Activated CD8-positive, alpha-beta T cell treated with anti-CD3 and anti-CD28 coated beads for 36 hours (primary cell): ENCODE data around the gene MRPL32. TPM values are rescaled to one million over a fixed set of nuclear protein-coding genes. Genes with fewer than 3 reads are reported as not detected.

Source experiments
- ATAC-seq: fragments of 200-7000 bp; cut with Tn5 transposase; one replicate; pipeline ENCODE4 v1.10.0; 2021; ENCODE audit warnings: mild to moderate bottlenecking, moderate library complexity
- CTCF ChIA-PET: fragments of 350-600 bp; sonication (Branson Sonifier 250); formaldehyde crosslinking; loops from one replicate; lab custom pipeline; 2021; ENCODE audit warnings: antibody characterized with exemption; lab: Charles Lee
- POLR2A ChIA-PET: fragments of 350-600 bp; sonication (Branson Sonifier 250); formaldehyde crosslinking; loops from one replicate; lab custom pipeline; 2021; ENCODE audit warnings: antibody characterized with exemption; lab: Charles Lee
- DNase-seq: peaks from one replicate; pipeline ENCODE4 v3.0.0-alpha.2; 2020
- H3K27ac Mint-ChIP-seq: one replicate; pipeline ENCODE4 v1.8.0; 2021; ENCODE audit warnings: mild to moderate bottlenecking, mixed read lengths
- H3K27me3 Mint-ChIP-seq: one replicate; pipeline ENCODE4 v1.8.0; 2021; ENCODE audit warnings: mixed read lengths
- H3K36me3 Mint-ChIP-seq: one replicate; pipeline ENCODE4 v1.8.0; 2021; ENCODE audit warnings: low read depth, mixed read lengths
- H3K4me1 Mint-ChIP-seq: one replicate; pipeline ENCODE4 v1.8.0; 2021; ENCODE audit warnings: low read depth, mixed read lengths
- H3K4me3 Mint-ChIP-seq: one replicate; pipeline ENCODE4 v1.8.0; 2021; ENCODE audit warnings: mild to moderate bottlenecking, moderate library complexity, mixed read lengths
- H3K9me3 Mint-ChIP-seq: one replicate; pipeline ENCODE4 v1.8.0; 2021; ENCODE audit warnings: mixed read lengths
- intact Hi-C: fragments of 100-400 bp; cut with micrococcal nuclease; formaldehyde crosslinking; loops from one replicate; pipeline ENCODE4 v1.10.0; 2022
- total RNA-seq, 2 experiments: library from RNA; stranded (reverse); gene quantifications; one replicate each; pipeline ENCODE4 v1.2.3, GENCODE V29; 2021
- TF ChIP-seq, protein P1 (sequence below): fragments of 200-600 bp; IDR thresholded peaks from one replicate; pipeline ENCODE4 v1.8.0; 2022; ENCODE audit warnings: antibody characterized with exemption, mild to moderate bottlenecking

MRPL32 gene
- total RNA-seq, 2 experiments from 2014 or later = 66.9 to 68.5 TPM

- H3K9me3 Mint-ChIP-seq = no peaks in the 10 kb centered on the region
- peaks cover 19% of the 10 kb centered on the region for H3K27me3 Mint-ChIP-seq
- H3K4me3 Mint-ChIP-seq = no peak overlapping the region
- CTCF ChIA-PET = interaction anchor here (1.1 kb wide), 1 partner anchor 40 kb away, joined by 3 read pairs; no protein-coding TSS in a partner anchor
- intact Hi-C loops = no loop called here
- TF ChIP-seq, protein P1, sequence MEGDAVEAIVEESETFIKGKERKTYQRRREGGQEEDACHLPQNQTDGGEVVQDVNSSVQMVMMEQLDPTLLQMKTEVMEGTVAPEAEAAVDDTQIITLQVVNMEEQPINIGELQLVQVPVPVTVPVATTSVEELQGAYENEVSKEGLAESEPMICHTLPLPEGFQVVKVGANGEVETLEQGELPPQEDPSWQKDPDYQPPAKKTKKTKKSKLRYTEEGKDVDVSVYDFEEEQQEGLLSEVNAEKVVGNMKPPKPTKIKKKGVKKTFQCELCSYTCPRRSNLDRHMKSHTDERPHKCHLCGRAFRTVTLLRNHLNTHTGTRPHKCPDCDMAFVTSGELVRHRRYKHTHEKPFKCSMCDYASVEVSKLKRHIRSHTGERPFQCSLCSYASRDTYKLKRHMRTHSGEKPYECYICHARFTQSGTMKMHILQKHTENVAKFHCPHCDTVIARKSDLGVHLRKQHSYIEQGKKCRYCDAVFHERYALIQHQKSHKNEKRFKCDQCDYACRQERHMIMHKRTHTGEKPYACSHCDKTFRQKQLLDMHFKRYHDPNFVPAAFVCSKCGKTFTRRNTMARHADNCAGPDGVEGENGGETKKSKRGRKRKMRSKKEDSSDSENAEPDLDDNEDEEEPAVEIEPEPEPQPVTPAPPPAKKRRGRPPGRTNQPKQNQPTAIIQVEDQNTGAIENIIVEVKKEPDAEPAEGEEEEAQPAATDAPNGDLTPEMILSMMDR = no peak
- H3K36me3 Mint-ChIP-seq = no peaks in the 10 kb centered on the region
- H3K4me1 Mint-ChIP-seq = peaks cover 12% of the 10 kb centered on the region
- DNase-seq (peak; percentile 24), ATAC-seq (peak; percentile 80)
- POLR2A ChIA-PET = interaction anchor here (1.2 kb wide), 1 partner anchor 33 kb away, joined by 3 read pairs; the partner anchor contains the start of genes MRPL32 and PSMA2
- H3K27ac Mint-ChIP-seq = peak overlapping the region; percentile 64
Observed at GRCh38 chr7:42964849-42965805, 33.0 kb downstream of the MRPL32 start.

- Mint-ChIP-seq H3K36me3 (no peaks in the 10 kb centered on the region), H3K4me1 (peaks cover 10% of the 10 kb centered on the region), H3K27me3 (peaks cover 14% of the 10 kb centered on the region), H3K9me3 (no peaks in the 10 kb centered on the region), H3K4me3 (no peak overlapping the region), H3K27ac (no peak overlapping the region)
- POLR2A ChIA-PET = no interaction called here
- TF ChIP-seq, protein P1 = no peak
- CTCF ChIA-PET = no interaction called here
- intact Hi-C loops = no loop called here
- ATAC-seq (no peak), DNase-seq (no peak)
Observed at GRCh38 chr7:42967391-42967790, 35.2 kb downstream of the MRPL32 start.

DNA sequence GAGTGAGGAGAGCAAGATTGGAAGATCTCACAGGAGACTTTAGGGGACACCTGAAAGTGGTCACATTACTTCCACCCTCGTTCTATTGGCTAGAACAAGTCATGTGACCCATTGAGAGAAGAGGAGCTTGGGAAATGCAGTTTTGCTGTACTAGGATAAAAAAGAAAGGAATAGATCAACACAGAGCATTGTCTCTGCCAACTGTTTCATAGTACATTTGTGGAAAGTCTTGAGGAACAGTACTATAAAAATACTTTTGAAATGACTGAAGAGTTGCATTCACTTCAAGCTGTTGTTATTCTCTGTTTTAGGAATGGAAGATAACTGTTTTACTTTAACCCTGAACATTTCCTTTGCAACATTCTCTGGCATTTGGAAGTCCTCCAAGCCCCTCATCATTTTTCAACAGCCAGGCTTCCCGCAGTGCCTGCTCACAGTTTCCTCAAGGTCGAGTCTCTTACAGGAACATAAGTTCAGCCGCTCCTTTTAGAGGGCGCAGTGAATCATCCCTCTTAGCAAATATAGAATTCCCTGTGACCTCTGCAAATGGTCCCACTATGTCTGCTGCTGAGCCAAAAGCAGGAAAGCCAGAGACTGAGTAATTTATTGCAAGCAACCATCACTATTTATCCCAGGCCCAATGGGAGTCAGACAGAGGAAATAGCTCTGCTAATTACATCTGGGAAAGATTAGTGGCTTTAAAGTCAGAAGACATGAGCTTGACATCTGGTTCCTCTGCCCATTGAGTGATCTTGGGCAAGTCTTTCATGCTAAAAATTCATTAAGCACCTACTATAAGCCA lies 40.7 kb downstream of the MRPL32 start:
- DNase-seq = no peak
- CTCF ChIA-PET = interaction anchor here (1.6 kb wide), 1 partner anchor 288 kb away, joined by 4 read pairs; no protein-coding TSS in a partner anchor
- H3K27ac Mint-ChIP-seq = no peak overlapping the region
- no peaks in the 10 kb centered on the region for H3K4me1 Mint-ChIP-seq
- H3K4me3 Mint-ChIP-seq = no peak overlapping the region
- intact Hi-C loops = no loop called here
- H3K36me3 Mint-ChIP-seq = no peaks in the 10 kb centered on the region
- no peaks in the 10 kb centered on the region for H3K9me3 Mint-ChIP-seq
- peaks cover 17% of the 10 kb centered on the region for H3K27me3 Mint-ChIP-seq
- TF ChIP-seq, protein P1 = no peak
- no peak for ATAC-seq
- POLR2A ChIA-PET = no interaction called here

DNA sequence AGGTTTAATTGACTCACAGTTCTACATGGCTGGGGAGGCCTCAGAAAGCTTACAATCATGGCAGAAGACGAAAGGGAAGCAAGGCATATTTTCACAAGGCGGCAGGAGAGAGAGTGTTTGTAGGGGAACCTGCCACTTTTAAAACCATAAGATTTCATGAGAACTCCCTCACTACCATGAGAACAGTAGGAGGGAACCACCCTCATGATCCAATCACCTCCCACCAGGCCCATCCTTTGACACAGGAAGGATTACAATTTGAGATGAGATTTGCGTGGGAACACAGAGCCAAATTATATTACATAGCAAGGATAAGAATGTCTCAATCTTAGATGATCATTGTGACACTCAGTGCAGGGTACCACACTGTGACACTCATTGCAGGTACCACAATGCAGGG lies 44.2 kb downstream of the MRPL32 start:
- Mint-ChIP-seq H3K4me1 (no peaks in the 10 kb centered on the region), H3K27ac (no peak overlapping the region), H3K9me3 (no peaks in the 10 kb centered on the region), H3K36me3 (no peaks in the 10 kb centered on the region), H3K4me3 (no peak overlapping the region), H3K27me3 (peaks cover 19% of the 10 kb centered on the region)
- DNase-seq (no peak), ATAC-seq (no peak)
- ChIA-PET POLR2A (no interaction called here), CTCF (no interaction called here)
- intact Hi-C loops = no loop called here
- TF ChIP-seq, protein P1 = no peak
